Measurements from ENCODE around the gene MEGF10. TPM values are rescaled to one million over a fixed set of nuclear protein-coding genes. Genes with fewer than 3 reads are reported as not detected.

Gene MEGF10
- total and polyA plus RNA-seq, 10 donors: 0.02 to 2.2 (median 0.22) TPM

DNA sequence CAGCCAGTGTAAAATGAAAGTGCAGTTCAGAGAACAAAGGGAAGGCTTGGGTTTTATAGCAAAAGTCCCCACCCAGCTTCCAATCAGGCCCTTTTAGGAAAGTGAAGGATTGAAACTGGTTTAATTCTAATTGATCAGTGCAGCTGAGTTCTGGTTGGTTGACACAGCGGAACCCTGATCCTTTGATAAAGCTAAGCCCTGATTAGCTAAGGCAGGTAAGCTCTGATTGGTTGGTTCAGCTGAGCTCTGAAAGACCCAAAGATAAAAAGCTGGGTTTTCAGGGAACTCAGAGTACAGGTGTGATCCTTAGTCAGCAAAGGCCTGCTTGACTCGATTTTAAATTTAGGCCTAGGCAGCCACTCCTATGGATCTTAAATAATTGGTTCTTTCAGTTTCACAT lies 156.0 kb downstream of the MEGF10 start:
- 79 to 89% (median 81%) methylated on average over 2 of the region's 2 CpGs for WGBS, 5 donors
- no peaks in the 10 kb centered on the region for H3K36me3 ChIP-seq
- H3K4me1 ChIP-seq: no peaks in the 10 kb centered on the region
- TF ChIP-seq POLR2A (IDR thresholded peaks at IDR 0.05): no peak
- TF ChIP-seq, protein P1, sequence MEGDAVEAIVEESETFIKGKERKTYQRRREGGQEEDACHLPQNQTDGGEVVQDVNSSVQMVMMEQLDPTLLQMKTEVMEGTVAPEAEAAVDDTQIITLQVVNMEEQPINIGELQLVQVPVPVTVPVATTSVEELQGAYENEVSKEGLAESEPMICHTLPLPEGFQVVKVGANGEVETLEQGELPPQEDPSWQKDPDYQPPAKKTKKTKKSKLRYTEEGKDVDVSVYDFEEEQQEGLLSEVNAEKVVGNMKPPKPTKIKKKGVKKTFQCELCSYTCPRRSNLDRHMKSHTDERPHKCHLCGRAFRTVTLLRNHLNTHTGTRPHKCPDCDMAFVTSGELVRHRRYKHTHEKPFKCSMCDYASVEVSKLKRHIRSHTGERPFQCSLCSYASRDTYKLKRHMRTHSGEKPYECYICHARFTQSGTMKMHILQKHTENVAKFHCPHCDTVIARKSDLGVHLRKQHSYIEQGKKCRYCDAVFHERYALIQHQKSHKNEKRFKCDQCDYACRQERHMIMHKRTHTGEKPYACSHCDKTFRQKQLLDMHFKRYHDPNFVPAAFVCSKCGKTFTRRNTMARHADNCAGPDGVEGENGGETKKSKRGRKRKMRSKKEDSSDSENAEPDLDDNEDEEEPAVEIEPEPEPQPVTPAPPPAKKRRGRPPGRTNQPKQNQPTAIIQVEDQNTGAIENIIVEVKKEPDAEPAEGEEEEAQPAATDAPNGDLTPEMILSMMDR (IDR thresholded peaks at IDR 0.05 in 8 of 11, conservative IDR thresholded peaks at IDR 0.05 in 3 of 11): no peak
- no peak for TF ChIP-seq POLR2AphosphoS5 (IDR thresholded peaks at IDR 0.05)
- no peak overlapping the region for H3K27ac ChIP-seq
- H3K4me3 ChIP-seq: no peak overlapping the region
- no peak for DNase-seq
- no peaks in the 10 kb centered on the region for H3K9me3 ChIP-seq
- no peaks in the 10 kb centered on the region for H3K27me3 ChIP-seq (replicated peaks in 1 of 7)
- intact Hi-C loops (cut with DNase I; ENCODE audit: low total_unique reads): no loop called here

DNA sequence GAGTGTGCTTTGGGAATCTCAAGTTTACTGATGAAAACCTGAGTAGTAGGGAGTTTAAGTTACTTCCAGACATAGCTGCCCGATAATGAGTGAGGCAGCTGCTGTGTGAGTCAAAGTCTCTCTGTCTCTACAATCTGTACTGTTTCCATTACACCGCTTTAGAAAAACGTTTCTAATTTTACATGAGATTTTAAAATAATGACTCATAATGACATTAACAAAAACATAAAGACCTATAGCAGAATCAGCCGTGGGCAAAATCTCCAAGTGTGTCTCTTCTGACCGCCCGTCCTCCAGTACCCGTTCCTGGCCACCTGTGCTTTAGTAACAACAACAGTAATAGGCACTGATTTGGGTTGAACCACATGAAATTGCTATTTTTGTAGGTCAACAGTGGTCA lies 157.2 kb downstream of the MEGF10 start:
- H3K36me3 ChIP-seq: no peaks in the 10 kb centered on the region
- WGBS, 5 donors: 82 to 91% (median 89%) methylated on average over 7 of the region's 7 CpGs
- no peak for DNase-seq
- TF ChIP-seq POLR2AphosphoS5 (IDR thresholded peaks at IDR 0.05): no peak
- no peak for TF ChIP-seq POLR2A (IDR thresholded peaks at IDR 0.05)
- TF ChIP-seq, protein P1 (IDR thresholded peaks at IDR 0.05 in 8 of 11, conservative IDR thresholded peaks at IDR 0.05 in 3 of 11): no peak
- H3K9me3 ChIP-seq: no peaks in the 10 kb centered on the region
- H3K27ac ChIP-seq: no peak overlapping the region
- no peak overlapping the region for H3K4me3 ChIP-seq
- intact Hi-C loops (cut with DNase I; ENCODE audit: low total_unique reads): no loop called here
- H3K27me3 ChIP-seq (replicated peaks in 1 of 7): no peaks in the 10 kb centered on the region
- H3K4me1 ChIP-seq: no peaks in the 10 kb centered on the region

DNA sequence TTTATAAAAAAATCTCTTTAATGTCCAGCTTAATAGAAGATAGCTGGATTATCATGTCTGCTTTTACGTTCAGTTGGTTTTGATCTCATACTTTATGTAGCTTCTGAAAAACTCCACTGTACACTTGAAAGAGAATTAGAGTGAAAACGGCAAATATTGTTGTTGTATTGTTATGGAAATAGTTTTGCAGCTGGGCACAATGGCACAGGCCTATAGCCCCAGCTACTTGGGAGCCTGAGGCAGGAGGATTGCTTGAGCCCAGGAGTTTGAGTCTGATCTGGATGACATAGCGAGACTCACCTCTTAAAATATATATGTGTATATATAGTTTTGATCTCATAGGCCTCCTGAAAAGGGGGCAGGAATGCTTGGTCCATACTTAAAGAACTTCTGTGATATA lies 159.4 kb downstream of the MEGF10 start:
- WGBS, 5 donors: 84 to 94% (median 92%) methylated on average over 3 of the region's 3 CpGs
- H3K36me3 ChIP-seq: no peaks in the 10 kb centered on the region
- intact Hi-C loops (cut with DNase I; ENCODE audit: low total_unique reads): no loop called here
- no peak overlapping the region for H3K4me3 ChIP-seq
- TF ChIP-seq, protein P1 (IDR thresholded peaks at IDR 0.05 in 8 of 11, conservative IDR thresholded peaks at IDR 0.05 in 3 of 11): no peak
- no peak for TF ChIP-seq POLR2A (IDR thresholded peaks at IDR 0.05)
- no peak for TF ChIP-seq POLR2AphosphoS5 (IDR thresholded peaks at IDR 0.05)
- no peaks in the 10 kb centered on the region for H3K27me3 ChIP-seq (replicated peaks in 1 of 7)
- DNase-seq: no peak
- H3K9me3 ChIP-seq: no peaks in the 10 kb centered on the region
- no peaks in the 10 kb centered on the region for H3K4me1 ChIP-seq
- H3K27ac ChIP-seq: no peak overlapping the region

DNA sequence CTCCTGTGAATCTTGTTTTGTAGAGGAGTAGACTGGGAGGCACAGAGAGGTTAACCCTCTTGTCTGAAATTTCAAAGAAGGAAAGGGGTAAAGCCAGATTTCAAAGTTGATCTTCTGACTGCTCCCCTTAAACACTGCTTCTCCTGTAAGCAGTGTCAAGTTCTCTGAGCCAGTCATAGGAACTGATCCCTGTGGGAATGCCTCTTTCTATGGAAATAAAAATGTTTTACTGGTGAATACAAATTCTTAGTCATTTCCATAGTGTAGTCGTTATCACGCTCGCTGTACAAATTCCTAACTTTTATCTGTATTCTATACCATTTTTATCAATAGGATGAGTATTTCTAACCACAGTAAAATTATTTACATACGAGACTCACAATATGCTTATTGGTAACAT lies 160.5 kb downstream of the MEGF10 start:
- intact Hi-C loops (cut with DNase I; ENCODE audit: low total_unique reads): no loop called here
- no peaks in the 10 kb centered on the region for H3K27me3 ChIP-seq (replicated peaks in 1 of 7)
- TF ChIP-seq, protein P1 (IDR thresholded peaks at IDR 0.05 in 8 of 11, conservative IDR thresholded peaks at IDR 0.05 in 3 of 11): no peak
- TF ChIP-seq POLR2AphosphoS5 (IDR thresholded peaks at IDR 0.05) (no peak), POLR2A (IDR thresholded peaks at IDR 0.05) (no peak)
- no peaks in the 10 kb centered on the region for H3K4me1 ChIP-seq
- DNase-seq: no peak
- 88 to 97% (median 93%) methylated on average over 4 of the region's 4 CpGs for WGBS, 5 donors
- H3K36me3 ChIP-seq: no peaks in the 10 kb centered on the region
- no peaks in the 10 kb centered on the region for H3K9me3 ChIP-seq
- H3K27ac ChIP-seq: no peak overlapping the region
- H3K4me3 ChIP-seq: no peak overlapping the region

Data from spleen (tissue), 11 donors.